NK-92 (cell line): ENCODE data around the gene ONECUT2.

Experiments used
- DNase-seq: peaks from one replicate; lab custom pipeline; 2025; ENCODE audit not compliant: unreplicated experiment; lab: John Stamatoyannopoulos, UW

Gene ONECUT2

DNA sequence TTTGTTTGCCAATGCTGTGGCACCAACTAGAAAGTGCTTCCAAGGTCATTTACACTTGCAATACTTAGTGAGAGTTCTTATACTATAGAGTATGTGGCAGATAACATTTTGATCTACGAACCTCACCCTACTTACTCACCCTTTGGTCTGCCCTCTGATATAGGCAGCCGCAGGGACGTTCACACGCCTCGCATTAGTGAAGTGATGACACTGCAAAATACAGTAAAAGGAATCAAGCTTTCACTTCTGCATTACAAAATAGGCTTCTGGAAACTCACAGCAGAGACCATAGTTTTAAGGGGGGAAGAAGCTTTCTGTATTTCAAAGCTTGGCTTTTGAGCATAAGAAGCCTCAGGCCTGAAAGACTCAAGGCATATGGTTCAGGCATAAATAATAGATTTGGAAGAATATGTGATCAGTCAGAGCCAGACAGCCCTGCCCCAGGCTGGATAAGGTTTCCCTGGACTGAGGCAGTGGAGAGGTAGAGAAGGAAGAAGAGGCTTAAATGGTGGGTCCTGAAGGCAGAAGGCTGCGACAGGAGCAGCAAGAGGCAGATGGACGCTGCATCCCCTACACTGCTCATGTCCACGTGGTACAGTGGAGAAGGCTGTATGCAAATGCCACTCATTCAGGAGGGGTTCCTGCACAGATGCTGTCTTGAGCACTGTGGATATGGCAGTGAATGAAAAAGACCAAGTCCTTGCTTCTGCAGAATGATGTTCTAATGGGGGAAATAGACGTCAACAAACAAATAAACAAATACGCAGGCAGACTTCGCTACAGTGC is 88.2 kb downstream of the ONECUT2 start:
- no peak for DNase-seq

DNA sequence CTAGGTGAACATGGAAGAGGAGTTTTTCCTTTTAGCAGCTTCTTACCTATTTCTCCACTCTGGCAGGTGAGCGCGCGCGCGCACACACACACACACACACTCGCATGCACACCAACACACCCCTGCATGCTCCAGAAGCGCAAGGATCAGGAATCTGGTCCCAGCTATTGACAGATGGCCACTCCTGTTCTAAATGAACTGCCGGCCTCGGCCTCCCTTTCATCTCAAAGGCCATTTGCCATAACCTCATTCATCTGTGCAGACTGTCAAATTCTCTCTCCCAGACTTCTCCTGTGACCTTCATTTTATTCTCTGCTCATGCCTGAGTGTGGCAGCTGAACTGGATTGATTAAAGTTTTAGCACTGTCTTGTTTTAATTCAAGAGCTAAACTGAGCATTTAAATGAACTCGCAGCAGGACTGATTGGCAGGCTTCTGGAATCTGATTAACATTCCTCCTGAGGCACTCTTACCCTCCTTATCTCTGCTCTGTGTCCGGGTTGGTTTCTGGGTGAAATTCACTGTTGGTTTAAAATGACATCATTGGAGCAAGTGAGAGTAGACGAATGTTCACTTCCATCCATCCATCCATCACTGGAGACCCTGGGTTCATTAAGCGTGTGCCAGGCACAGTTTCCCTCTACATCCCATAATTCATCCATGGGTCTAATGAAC is 92.5 kb downstream of the ONECUT2 start:
- DNase-seq: no peak

DNA sequence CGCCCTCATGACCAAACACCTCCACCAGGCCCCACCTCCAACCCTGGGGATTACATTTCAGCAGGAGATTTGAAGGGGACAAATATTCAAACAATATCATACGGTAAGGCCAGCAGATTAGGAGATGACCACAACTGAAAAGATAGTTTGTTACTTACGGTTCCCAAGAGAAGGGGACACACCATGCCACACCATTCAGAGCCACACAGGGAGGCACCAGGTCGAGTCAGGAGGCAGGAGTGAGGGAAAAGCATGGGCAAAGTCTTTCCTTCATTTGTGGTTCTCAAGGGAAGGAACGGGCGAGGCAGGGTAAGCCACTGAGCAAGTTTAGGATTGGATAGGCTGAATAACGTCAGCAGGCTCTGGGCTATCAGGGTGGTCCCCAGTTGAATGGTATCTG is 94.0 kb downstream of the ONECUT2 start:
- no peak for DNase-seq

DNA sequence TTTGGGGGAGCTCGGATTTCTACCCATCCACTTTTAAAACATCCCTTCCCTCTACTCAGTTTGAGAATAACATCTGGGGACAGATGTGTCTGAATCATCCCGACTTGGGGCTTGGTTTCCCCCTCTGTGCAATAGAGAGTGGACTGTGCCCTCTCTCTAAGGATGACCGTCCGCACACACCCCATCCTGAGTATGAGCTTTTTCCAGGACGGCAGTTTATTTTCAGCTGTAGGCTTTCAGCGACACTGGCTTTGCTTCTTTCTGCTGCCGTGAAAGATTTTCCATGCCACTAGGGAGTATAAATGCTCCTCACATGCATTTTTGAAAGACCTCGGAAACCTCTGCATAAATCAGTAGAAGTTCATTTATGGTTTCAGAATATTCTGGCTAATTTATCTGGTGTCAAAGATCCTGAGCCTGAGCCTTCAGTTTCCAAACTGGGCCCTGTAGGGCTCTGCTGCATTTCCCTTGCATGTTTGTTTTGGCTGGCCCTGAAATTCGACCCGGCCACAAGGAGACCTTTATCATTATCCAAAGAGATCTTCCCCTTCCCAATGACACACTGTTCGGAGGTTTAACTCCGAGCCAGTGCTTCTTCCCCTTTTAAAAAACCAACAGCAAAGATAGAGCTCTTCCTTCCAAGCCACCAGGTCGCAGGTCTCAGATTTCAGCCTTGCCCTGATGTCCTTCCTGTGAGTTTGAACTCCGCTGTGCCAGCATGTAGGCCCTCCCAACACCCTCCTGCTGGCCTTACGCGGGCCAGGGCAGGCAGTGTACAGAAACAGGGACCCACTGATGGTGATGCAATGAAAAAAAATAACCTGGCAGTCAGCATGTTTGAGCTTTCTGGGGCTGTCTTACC is 98.1 kb downstream of the ONECUT2 start:
- DNase-seq: no peak

DNA sequence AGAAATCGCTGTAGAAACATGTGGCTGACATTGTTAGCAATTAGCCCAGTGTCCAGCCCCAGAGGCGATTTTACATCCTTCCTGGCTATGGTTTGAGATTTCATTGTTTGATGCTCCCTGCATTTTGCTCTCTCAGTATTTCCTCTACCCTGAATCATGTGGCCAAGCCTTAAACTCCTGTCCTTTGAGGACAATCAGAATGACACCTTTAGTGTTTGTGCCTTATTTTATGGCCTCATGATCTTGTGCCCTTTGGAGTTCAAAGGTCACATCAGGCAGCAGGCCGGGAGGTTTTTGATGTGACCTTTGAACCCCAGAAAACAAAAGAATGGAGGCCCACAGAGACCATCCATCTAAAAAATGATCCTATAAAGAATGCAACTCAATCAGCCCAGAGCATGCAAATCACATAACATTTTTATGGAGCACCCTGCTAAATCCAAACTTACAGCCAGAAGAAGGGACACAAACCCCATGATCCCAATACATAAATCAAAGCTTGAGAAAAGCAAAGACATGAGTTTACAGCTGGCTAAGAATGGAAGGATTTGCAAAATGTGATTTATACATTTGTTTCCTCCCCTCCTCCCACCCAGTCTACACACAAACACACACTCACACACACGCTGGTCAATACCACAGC is 98.8 kb downstream of the ONECUT2 start:
- no peak for DNase-seq

DNA sequence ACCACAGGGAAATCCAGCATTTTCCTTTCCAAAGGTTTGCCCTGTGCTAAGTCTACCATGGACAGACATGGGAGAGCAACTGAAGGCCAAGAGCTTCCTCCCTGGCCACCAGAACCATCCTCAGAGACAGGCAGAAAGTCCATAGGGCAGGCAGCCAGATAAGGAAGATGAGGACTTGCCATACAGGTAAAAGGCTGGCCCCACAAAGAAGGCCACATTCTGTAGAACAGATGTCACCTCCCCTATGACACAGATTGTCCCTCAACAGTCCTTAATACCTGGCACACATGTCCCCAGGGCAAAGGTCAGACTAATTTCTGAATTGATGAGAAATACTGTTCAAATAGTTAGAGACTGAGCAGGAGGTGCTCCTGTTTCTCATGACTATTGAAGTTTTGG is 99.3 kb downstream of the ONECUT2 start:
- DNase-seq: no peak

DNA sequence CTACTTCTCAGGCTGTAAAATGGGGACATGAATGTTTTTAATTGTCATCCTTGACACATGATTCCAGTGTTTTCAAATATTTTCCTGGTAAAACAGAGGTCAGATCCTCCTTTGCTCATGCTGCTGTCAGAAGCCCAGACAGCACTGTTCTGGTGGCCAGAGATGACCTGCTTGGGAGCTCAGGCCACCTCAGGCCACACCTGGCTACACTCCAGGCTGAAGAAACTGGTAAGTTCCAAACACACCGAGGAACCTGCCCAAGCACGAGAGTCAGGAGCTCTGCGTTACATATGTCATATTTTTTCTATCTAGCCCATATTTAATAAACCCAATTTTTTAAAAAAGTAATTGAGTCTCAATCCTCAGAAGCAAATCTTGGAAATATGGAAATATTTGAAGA is 103.4 kb downstream of the ONECUT2 start:
- DNase-seq: no peak

DNA sequence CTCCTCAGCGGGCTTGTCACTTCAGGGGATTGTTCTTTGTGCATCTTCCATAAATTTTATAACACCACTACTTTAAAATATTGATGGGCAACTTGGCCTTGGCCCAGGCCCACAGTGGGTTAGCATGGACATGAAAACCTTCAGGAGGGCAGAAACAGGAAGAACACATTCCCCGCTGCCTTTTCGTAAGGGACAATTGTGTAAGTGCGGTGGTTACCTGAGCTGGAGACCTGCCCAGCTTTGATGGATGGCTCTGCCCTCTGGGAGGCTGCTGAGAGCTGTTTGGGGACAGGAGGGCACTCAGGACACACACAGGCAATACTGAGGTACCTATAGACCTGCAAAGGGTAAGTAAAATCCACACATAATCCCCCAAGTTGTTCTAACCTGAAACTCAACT is 104.5 kb downstream of the ONECUT2 start:
- no peak for DNase-seq
